ENCODE results near the gene ADGRD2.

DNA sequence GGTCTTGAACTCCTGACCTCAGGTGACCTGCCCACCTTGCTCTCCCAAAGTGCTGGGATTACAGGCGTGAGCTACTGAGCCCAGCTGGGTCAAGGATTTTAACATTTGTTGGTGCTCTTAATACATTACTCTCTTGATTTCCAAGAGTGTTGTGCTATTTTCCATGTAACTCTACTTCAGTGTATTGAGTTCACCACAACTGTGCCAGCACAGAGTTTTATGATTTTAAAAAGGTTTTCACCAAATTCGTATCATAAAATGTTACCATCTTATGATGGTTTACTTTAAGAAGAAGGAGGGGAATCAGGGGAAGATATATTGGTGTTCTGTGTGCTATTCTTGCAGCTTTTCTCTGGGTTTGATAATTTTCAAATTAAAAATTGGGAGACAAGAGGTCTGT lies 6.6 kb upstream of the ADGRD2 start:
- TF ChIP-seq, protein P1, sequence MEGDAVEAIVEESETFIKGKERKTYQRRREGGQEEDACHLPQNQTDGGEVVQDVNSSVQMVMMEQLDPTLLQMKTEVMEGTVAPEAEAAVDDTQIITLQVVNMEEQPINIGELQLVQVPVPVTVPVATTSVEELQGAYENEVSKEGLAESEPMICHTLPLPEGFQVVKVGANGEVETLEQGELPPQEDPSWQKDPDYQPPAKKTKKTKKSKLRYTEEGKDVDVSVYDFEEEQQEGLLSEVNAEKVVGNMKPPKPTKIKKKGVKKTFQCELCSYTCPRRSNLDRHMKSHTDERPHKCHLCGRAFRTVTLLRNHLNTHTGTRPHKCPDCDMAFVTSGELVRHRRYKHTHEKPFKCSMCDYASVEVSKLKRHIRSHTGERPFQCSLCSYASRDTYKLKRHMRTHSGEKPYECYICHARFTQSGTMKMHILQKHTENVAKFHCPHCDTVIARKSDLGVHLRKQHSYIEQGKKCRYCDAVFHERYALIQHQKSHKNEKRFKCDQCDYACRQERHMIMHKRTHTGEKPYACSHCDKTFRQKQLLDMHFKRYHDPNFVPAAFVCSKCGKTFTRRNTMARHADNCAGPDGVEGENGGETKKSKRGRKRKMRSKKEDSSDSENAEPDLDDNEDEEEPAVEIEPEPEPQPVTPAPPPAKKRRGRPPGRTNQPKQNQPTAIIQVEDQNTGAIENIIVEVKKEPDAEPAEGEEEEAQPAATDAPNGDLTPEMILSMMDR (conservative IDR thresholded peaks at IDR 0.05; ENCODE audit: low read depth, low read length), result no peak
- no peak for TF ChIP-seq EZH2 (IDR thresholded peaks at IDR 0.05; ENCODE audit: borderline replicate concordance, low read depth, low read length, poor library complexity, severe bottlenecking)

All from A673 (cell line).